Measurements from ENCODE around the gene NAA16.
A peak's percentile ranks its signal among the peaks of the same experiment; 100 is the strongest.
"Not testable (repeated sequence)": the region's sequence is repeated elsewhere in the genome, so short reads cannot be mapped to it uniquely, and the experiment has no call there.

The NAA16 gene

GRCh38 chr13:41352935-41353840 is 42.1 kb downstream of the NAA16 start:
- peak; percentile 82 for ATAC-seq
- no peak for TF ChIP-seq PPARA (CRISPR knock-in tag; IDR thresholded peaks at IDR 0.05; ENCODE audit: borderline replicate concordance)
- no peak for TF ChIP-seq CREB5 (CRISPR knock-in tag; IDR thresholded peaks at IDR 0.05; ENCODE audit: low read depth)
- TF ChIP-seq ZNF8 (CRISPR knock-in tag; IDR thresholded peaks at IDR 0.05), result no peak
- TF ChIP-seq GLIS3 (CRISPR knock-in tag; IDR thresholded peaks at IDR 0.05), result no peak
- TF ChIP-seq OSR1 (CRISPR knock-in tag; IDR thresholded peaks at IDR 0.05), result no peak
- TF ChIP-seq BACH2 (CRISPR knock-in tag; IDR thresholded peaks at IDR 0.05; ENCODE audit: borderline replicate concordance), result no peak
- TF ChIP-seq, protein P1, sequence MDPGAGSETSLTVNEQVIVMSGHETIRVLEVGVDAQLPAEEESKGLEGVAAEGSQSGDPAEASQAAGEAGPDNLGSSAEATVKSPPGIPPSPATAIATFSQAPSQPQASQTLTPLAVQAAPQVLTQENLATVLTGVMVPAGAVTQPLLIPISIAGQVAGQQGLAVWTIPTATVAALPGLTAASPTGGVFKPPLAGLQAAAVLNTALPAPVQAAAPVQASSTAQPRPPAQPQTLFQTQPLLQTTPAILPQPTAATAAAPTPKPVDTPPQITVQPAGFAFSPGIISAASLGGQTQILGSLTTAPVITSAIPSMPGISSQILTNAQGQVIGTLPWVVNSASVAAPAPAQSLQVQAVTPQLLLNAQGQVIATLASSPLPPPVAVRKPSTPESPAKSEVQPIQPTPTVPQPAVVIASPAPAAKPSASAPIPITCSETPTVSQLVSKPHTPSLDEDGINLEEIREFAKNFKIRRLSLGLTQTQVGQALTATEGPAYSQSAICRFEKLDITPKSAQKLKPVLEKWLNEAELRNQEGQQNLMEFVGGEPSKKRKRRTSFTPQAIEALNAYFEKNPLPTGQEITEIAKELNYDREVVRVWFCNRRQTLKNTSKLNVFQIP (CRISPR knock-in tag; IDR thresholded peaks at IDR 0.05; ENCODE audit: borderline replicate concordance, low read depth), result no peak
- no peak for TF ChIP-seq SNAI2 (CRISPR knock-in tag; IDR thresholded peaks at IDR 0.05)
- TF ChIP-seq RARB (CRISPR knock-in tag; IDR thresholded peaks at IDR 0.05), result no peak
- no peak for TF ChIP-seq ZNF565 (CRISPR knock-in tag; conservative IDR thresholded peaks at IDR 0.05; ENCODE audit: low read depth)
- TF ChIP-seq, protein P2, sequence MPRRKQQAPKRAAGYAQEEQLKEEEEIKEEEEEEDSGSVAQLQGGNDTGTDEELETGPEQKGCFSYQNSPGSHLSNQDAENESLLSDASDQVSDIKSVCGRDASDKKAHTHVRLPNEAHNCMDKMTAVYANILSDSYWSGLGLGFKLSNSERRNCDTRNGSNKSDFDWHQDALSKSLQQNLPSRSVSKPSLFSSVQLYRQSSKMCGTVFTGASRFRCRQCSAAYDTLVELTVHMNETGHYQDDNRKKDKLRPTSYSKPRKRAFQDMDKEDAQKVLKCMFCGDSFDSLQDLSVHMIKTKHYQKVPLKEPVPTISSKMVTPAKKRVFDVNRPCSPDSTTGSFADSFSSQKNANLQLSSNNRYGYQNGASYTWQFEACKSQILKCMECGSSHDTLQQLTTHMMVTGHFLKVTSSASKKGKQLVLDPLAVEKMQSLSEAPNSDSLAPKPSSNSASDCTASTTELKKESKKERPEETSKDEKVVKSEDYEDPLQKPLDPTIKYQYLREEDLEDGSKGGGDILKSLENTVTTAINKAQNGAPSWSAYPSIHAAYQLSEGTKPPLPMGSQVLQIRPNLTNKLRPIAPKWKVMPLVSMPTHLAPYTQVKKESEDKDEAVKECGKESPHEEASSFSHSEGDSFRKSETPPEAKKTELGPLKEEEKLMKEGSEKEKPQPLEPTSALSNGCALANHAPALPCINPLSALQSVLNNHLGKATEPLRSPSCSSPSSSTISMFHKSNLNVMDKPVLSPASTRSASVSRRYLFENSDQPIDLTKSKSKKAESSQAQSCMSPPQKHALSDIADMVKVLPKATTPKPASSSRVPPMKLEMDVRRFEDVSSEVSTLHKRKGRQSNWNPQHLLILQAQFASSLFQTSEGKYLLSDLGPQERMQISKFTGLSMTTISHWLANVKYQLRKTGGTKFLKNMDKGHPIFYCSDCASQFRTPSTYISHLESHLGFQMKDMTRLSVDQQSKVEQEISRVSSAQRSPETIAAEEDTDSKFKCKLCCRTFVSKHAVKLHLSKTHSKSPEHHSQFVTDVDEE (CRISPR knock-in tag; IDR thresholded peaks at IDR 0.05), result no peak
- no peak for TF ChIP-seq CSDC2 (CRISPR knock-in tag; IDR thresholded peaks at IDR 0.05)
- no peak for TF ChIP-seq ZNF70 (CRISPR knock-in tag; IDR thresholded peaks at IDR 0.05)
- no peak for TF ChIP-seq ESRRG (CRISPR knock-in tag; IDR thresholded peaks at IDR 0.05)
- no peak for TF ChIP-seq TCF4 (CRISPR knock-in tag; IDR thresholded peaks at IDR 0.05; ENCODE audit: borderline replicate concordance)
- no peak for TF ChIP-seq ZC3H10 (CRISPR knock-in tag; IDR thresholded peaks at IDR 0.05)

DNA sequence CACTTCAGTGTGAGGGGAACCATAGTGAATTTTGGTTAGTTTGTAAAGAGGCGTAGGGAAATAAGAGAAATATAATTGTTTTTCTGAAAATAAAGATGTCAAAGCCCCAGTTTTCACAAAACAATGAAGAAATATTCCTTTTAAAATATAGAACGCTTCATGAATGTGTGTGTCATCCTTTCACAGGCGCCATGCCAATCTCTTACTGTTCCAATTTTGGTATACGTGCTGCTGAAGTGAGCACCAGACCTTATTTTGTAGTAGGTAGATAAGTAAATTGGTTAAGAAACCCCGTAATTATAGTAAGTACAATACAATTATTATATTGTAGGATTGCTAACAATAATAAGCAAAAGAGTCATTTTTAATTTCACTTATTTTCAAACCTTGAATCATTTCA is 43.3 kb downstream of the NAA16 start:
- ATAC-seq, result no peak
- no peak for TF ChIP-seq TCF4 (CRISPR knock-in tag; IDR thresholded peaks at IDR 0.05; ENCODE audit: borderline replicate concordance)

- not testable (repeated sequence) for ATAC-seq
Observed at GRCh38 chr13:41356385-41356648, 45.2 kb downstream of the NAA16 start.

DNA sequence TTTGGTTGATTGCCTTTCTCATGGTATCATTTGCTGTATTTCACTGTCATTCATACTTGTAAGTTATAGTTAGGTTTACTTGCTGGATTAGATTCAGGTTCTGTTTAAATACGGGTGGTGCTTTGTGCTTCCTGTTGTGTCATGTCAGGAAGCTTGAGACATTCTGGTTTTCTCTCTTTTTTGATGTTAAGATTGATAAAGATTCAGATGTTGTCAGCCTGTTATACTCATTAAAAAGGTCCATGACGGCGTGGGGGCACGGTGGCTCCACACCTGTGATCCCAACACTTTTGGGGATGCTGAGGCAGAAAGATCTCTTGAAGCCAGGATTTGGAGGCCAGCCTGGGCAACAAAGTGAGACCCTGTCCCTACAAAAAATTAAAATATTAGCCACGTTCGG is 45.7 kb downstream of the NAA16 start:
- TF ChIP-seq SNAI2 (CRISPR knock-in tag; IDR thresholded peaks at IDR 0.05) (no peak), ZNF70 (CRISPR knock-in tag; IDR thresholded peaks at IDR 0.05) (no peak), PATZ1 (CRISPR knock-in tag; IDR thresholded peaks at IDR 0.05; ENCODE audit: borderline replicate concordance) (no peak), ARNTL (CRISPR knock-in tag; IDR thresholded peaks at IDR 0.05; ENCODE audit: borderline replicate concordance, low read depth) (no peak), ZNF565 (CRISPR knock-in tag; conservative IDR thresholded peaks at IDR 0.05; ENCODE audit: low read depth) (no peak)

DNA sequence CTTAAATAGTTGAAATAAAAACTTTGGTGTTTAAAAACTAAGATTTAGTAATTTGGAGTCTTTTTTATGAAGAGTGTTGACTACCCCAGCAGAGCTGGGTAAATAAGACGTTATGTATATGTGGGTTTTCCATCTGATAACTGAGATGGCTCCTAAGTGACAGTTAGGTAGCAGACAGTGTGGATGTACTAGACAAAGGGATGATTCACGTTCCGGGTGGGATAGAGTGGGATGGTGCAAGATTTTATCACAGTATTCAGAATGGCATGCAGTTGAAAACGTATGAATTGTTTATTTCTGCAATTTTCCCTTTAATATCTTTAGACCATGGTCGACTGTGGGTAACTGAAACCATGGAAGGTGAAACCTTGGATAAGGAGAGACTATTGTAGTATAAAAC is 50.4 kb downstream of the NAA16 start:
- ATAC-seq, result peak; percentile 44; the same call in 2 of the 3 replicates
- TF ChIP-seq ZNF70 (CRISPR knock-in tag; IDR thresholded peaks at IDR 0.05), result no peak

More for the DNA sequence above, 45.7 kb downstream of the NAA16 start:
- ATAC-seq, result no peak
